ENCODE data around the gene HLA-DMB. TPM values are rescaled to one million over a fixed set of nuclear protein-coding genes. Genes with fewer than 3 reads are reported as not detected.

HLA-DMB gene
- total and polyA plus RNA-seq, 2 donors (not counting 1 experiment from before 2014, with no cell fraction given) = 0.28 to 0.83 TPM

GRCh38 chr6:32967151-32968091, 26.6 kb upstream of the HLA-DMB start:
- peak overlapping the region; percentile 100 for H3K27ac ChIP-seq (ENCODE audit: insufficient read depth, low read length)
- no peaks in the 10 kb centered on the region for H3K27me3 ChIP-seq (ENCODE audit: control insufficient read depth, insufficient read depth, low read length)
- DNase-seq (ENCODE audit: low read depth in 2 of 2) = peak; percentile 49 to 61
- peak overlapping the region; percentile 99 for H3K4me2 ChIP-seq (ENCODE audit: extremely low read depth, insufficient read depth, low read length)
- H4K20me1 ChIP-seq (ENCODE audit: control insufficient read depth, extremely low read depth, insufficient read depth, low read length) = peaks cover 1% of the 10 kb centered on the region
- peak; percentile 52 to 62 for TF ChIP-seq CTCF (conservative IDR thresholded peaks at IDR 0.05 in 1 of 2, IDR thresholded peaks at IDR 0.05 in 1 of 2; ENCODE audit: low read depth in 1 of 2, low read length in 2 of 2)
- no peak for TF ChIP-seq EZH2 (IDR thresholded peaks at IDR 0.05; ENCODE audit: low read length, missing control alignments)
- H3K79me2 ChIP-seq (ENCODE audit: control insufficient read depth, insufficient read depth, low read length) = peaks cover 12% of the 10 kb centered on the region
- peak overlapping the region; percentile 97 for H3K9ac ChIP-seq (ENCODE audit: insufficient read depth, low read length)
- H3K36me3 ChIP-seq (ENCODE audit: control insufficient read depth, insufficient read depth, low read length) = peaks cover under 1% of the 10 kb centered on the region
- no peaks in the 10 kb centered on the region for H3K9me3 ChIP-seq (ENCODE audit: control insufficient read depth, insufficient read depth, low read depth, low read length)
- H3K4me1 ChIP-seq (ENCODE audit: control insufficient read depth, extremely low read depth, insufficient read depth, low read length) = peaks cover 13% of the 10 kb centered on the region
- peak overlapping the region; percentile 73 to 85 (median 78) for H3K4me3 ChIP-seq (replicated peaks in 1 of 4; ENCODE audit: control extremely low read depth in 1 of 4, insufficient read depth in 1 of 4, low read depth in 3 of 4, low read length in 4 of 4)
- H2AFZ ChIP-seq (ENCODE audit: low read length) = peak overlapping the region; percentile 68

- H4K20me1 ChIP-seq (ENCODE audit: control insufficient read depth, extremely low read depth, insufficient read depth, low read length) = no peaks in the 10 kb centered on the region
- no peaks in the 10 kb centered on the region for H3K27me3 ChIP-seq (ENCODE audit: control insufficient read depth, insufficient read depth, low read length)
- H3K4me3 ChIP-seq (replicated peaks in 1 of 4; ENCODE audit: control extremely low read depth in 1 of 4, insufficient read depth in 1 of 4, low read depth in 3 of 4, low read length in 4 of 4) = no peak overlapping the region
- H3K4me2 ChIP-seq (ENCODE audit: extremely low read depth, insufficient read depth, low read length) = no peak overlapping the region
- H3K27ac ChIP-seq (ENCODE audit: insufficient read depth, low read length) = no peak overlapping the region
- H3K9me3 ChIP-seq (ENCODE audit: control insufficient read depth, insufficient read depth, low read depth, low read length) = no peaks in the 10 kb centered on the region
- H3K79me2 ChIP-seq (ENCODE audit: control insufficient read depth, insufficient read depth, low read length) = peaks cover 8% of the 10 kb centered on the region
- H3K4me1 ChIP-seq (ENCODE audit: control insufficient read depth, extremely low read depth, insufficient read depth, low read length) = peaks cover 13% of the 10 kb centered on the region
- no peak for DNase-seq (ENCODE audit: low read depth in 2 of 2)
- TF ChIP-seq CTCF (conservative IDR thresholded peaks at IDR 0.05 in 1 of 2, IDR thresholded peaks at IDR 0.05 in 1 of 2; ENCODE audit: low read depth in 1 of 2, low read length in 2 of 2) (no peak), EZH2 (IDR thresholded peaks at IDR 0.05; ENCODE audit: low read length, missing control alignments) (no peak)
- H3K9ac ChIP-seq (ENCODE audit: insufficient read depth, low read length) = no peak overlapping the region
- no peaks in the 10 kb centered on the region for H3K36me3 ChIP-seq (ENCODE audit: control insufficient read depth, insufficient read depth, low read length)
- no peak overlapping the region for H2AFZ ChIP-seq (ENCODE audit: low read length)
Measured at GRCh38 chr6:32964776-32965175, 23.9 kb upstream of the HLA-DMB start.

- no peaks in the 10 kb centered on the region for H4K20me1 ChIP-seq (ENCODE audit: control insufficient read depth, extremely low read depth, insufficient read depth, low read length)
- no peaks in the 10 kb centered on the region for H3K9me3 ChIP-seq (ENCODE audit: control insufficient read depth, insufficient read depth, low read depth, low read length)
- no peak overlapping the region for H3K27ac ChIP-seq (ENCODE audit: insufficient read depth, low read length)
- peaks cover 8% of the 10 kb centered on the region for H3K79me2 ChIP-seq (ENCODE audit: control insufficient read depth, insufficient read depth, low read length)
- no peaks in the 10 kb centered on the region for H3K36me3 ChIP-seq (ENCODE audit: control insufficient read depth, insufficient read depth, low read length)
- TF ChIP-seq CTCF (conservative IDR thresholded peaks at IDR 0.05 in 1 of 2, IDR thresholded peaks at IDR 0.05 in 1 of 2; ENCODE audit: low read depth in 1 of 2, low read length in 2 of 2) (no peak), EZH2 (IDR thresholded peaks at IDR 0.05; ENCODE audit: low read length, missing control alignments) (no peak)
- H3K4me1 ChIP-seq (ENCODE audit: control insufficient read depth, extremely low read depth, insufficient read depth, low read length) = peaks cover 13% of the 10 kb centered on the region
- DNase-seq (ENCODE audit: low read depth in 2 of 2) = no peak
- H2AFZ ChIP-seq (ENCODE audit: low read length) = no peak overlapping the region
- no peak overlapping the region for H3K4me2 ChIP-seq (ENCODE audit: extremely low read depth, insufficient read depth, low read length)
- no peaks in the 10 kb centered on the region for H3K27me3 ChIP-seq (ENCODE audit: control insufficient read depth, insufficient read depth, low read length)
- no peak overlapping the region for H3K4me3 ChIP-seq (replicated peaks in 1 of 4; ENCODE audit: control extremely low read depth in 1 of 4, insufficient read depth in 1 of 4, low read depth in 3 of 4, low read length in 4 of 4)
- H3K9ac ChIP-seq (ENCODE audit: insufficient read depth, low read length) = no peak overlapping the region
Measured at GRCh38 chr6:32963866-32964265, 23.0 kb upstream of the HLA-DMB start.

Measured in fibroblast of lung (primary cell).